BLaER1 (cell line): ENCODE measurements around the gene PLEKHS1.

Experiments
- H3K27ac ChIP-seq: shearing (Covaris generic); formaldehyde crosslinking; 2 replicates; pipeline ENCODE4 v1.8.1; 2022
- H3K27me3 ChIP-seq: shearing (Covaris generic); formaldehyde crosslinking; 2 replicates; pipeline ENCODE4 v1.8.1; 2022
- H3K36me3 ChIP-seq: shearing (Covaris generic); formaldehyde crosslinking; 2 replicates; pipeline ENCODE4 v1.8.1; 2022
- H3K4me1 ChIP-seq: shearing (Covaris generic); formaldehyde crosslinking; 2 replicates; pipeline ENCODE4 v1.8.1; 2022
- H3K4me2 ChIP-seq: shearing (Covaris generic); formaldehyde crosslinking; 2 replicates; pipeline ENCODE4 v1.8.1; 2022
- H3K4me3 ChIP-seq: shearing (Covaris generic); formaldehyde crosslinking; 2 replicates; pipeline ENCODE4 v1.8.1; 2022
- H3K9ac ChIP-seq: shearing (Covaris generic); formaldehyde crosslinking; 2 replicates; pipeline ENCODE4 v1.8.1; 2022
- H3K9me3 ChIP-seq: shearing (Covaris generic); formaldehyde crosslinking; 2 replicates; pipeline ENCODE4 v1.8.1; 2022
- H4K20me1 ChIP-seq: shearing (Covaris generic); formaldehyde crosslinking; 2 replicates; pipeline ENCODE4 v1.8.1; 2022
- Cebpa-rat ChIP-seq: shearing (Covaris generic); IDR thresholded peaks from 2 replicates; pipeline ENCODE4 v1.8.1; 2022

Gene PLEKHS1

GRCh38 chr10:113713640-113713982, 37.9 kb upstream of the PLEKHS1 start:
- Histone ChIP-seq H3K27ac (no peak overlapping the region), H4K20me1 (peaks cover 69% of the 10 kb centered on the region), H3K9me3 (peaks cover 15% of the 10 kb centered on the region), H3K27me3 (no peaks in the 10 kb centered on the region), H3K36me3 (peaks cover 59% of the 10 kb centered on the region), H3K4me1 (peaks cover 15% of the 10 kb centered on the region), H3K4me2 (no peak overlapping the region), H3K4me3 (no peak overlapping the region), H3K9ac (no peak overlapping the region)
- no peak for TF ChIP-seq Cebpa-rat

- no peaks in the 10 kb centered on the region for H3K27me3 ChIP-seq
- H3K4me2 ChIP-seq: no peak overlapping the region
- no peak for TF ChIP-seq Cebpa-rat
- peaks cover 8% of the 10 kb centered on the region; the same call in 1 of the 2 replicates for H3K4me1 ChIP-seq
- H3K36me3 ChIP-seq: peaks cover 69% of the 10 kb centered on the region
- no peak overlapping the region for H3K27ac ChIP-seq
- H3K9me3 ChIP-seq: peaks cover 15% of the 10 kb centered on the region; the same call in 1 of the 2 replicates
- peaks cover 47% of the 10 kb centered on the region for H4K20me1 ChIP-seq
- no peak overlapping the region for H3K9ac ChIP-seq
- no peak overlapping the region for H3K4me3 ChIP-seq
These were observed 35.2 kb upstream of the PLEKHS1 start for GRCh38 chr10:113716109-113716910.

- no peaks in the 10 kb centered on the region for H3K27me3 ChIP-seq
- H3K4me1 ChIP-seq: peaks cover 8% of the 10 kb centered on the region; the same call in 1 of the 2 replicates
- no peak overlapping the region for H3K27ac ChIP-seq
- H4K20me1 ChIP-seq: 0 out of 2 replicates have a peak, but pooled peaks cover 27% of the 10 kb centered on the region
- H3K36me3 ChIP-seq: peaks cover 82% of the 10 kb centered on the region
- no peak for TF ChIP-seq Cebpa-rat
- H3K9me3 ChIP-seq: peaks cover 15% of the 10 kb centered on the region; the same call in 1 of the 2 replicates
- H3K4me2 ChIP-seq: no peak overlapping the region
- no peak overlapping the region for H3K9ac ChIP-seq
- H3K4me3 ChIP-seq: no peak overlapping the region
These were observed 32.3 kb upstream of the PLEKHS1 start for GRCh38 chr10:113718969-113719822.

GRCh38 chr10:113720386-113720785, 31.1 kb upstream of the PLEKHS1 start:
- H3K9me3 ChIP-seq: peaks cover 15% of the 10 kb centered on the region; the same call in 1 of the 2 replicates
- H4K20me1 ChIP-seq: 0 out of 2 replicates have a peak, but pooled peaks cover 19% of the 10 kb centered on the region
- H3K4me1 ChIP-seq: peaks cover 8% of the 10 kb centered on the region; the same call in 1 of the 2 replicates
- no peak overlapping the region for H3K4me2 ChIP-seq
- no peak overlapping the region for H3K4me3 ChIP-seq
- TF ChIP-seq Cebpa-rat: no peak
- H3K27me3 ChIP-seq: no peaks in the 10 kb centered on the region
- no peak overlapping the region for H3K27ac ChIP-seq
- peaks cover 82% of the 10 kb centered on the region for H3K36me3 ChIP-seq
- H3K9ac ChIP-seq: no peak overlapping the region

- no peak overlapping the region for H3K4me3 ChIP-seq
- peaks cover 12% of the 10 kb centered on the region for H3K4me1 ChIP-seq
- 0 out of 2 replicates have a peak, but pooled peaks cover 5% of the 10 kb centered on the region for H3K9me3 ChIP-seq
- no peak for TF ChIP-seq Cebpa-rat
- H3K36me3 ChIP-seq: peaks cover 38% of the 10 kb centered on the region
- peak overlapping the region; percentile 38 for H3K4me2 ChIP-seq
- no peaks in the 10 kb centered on the region for H3K27me3 ChIP-seq
- H3K27ac ChIP-seq: no peak overlapping the region
- H4K20me1 ChIP-seq: no peaks in the 10 kb centered on the region
- no peak overlapping the region for H3K9ac ChIP-seq
These were observed 19.2 kb upstream of the PLEKHS1 start for GRCh38 chr10:113732160-113732881.

- Histone ChIP-seq H3K27me3 (no peaks in the 10 kb centered on the region), H3K36me3 (peaks cover 33% of the 10 kb centered on the region), H3K4me2 (peak overlapping the region; percentile 38), H3K4me3 (no peak overlapping the region), H3K9me3 (0 out of 2 replicates have a peak, but pooled peaks cover 5% of the 10 kb centered on the region), H3K27ac (no peak overlapping the region), H3K9ac (no peak overlapping the region), H3K4me1 (peaks cover 12% of the 10 kb centered on the region), H4K20me1 (no peaks in the 10 kb centered on the region)
- no peak for TF ChIP-seq Cebpa-rat
These were observed 18.5 kb upstream of the PLEKHS1 start for GRCh38 chr10:113732966-113733365.

GRCh38 chr10:113733635-113734034, 17.8 kb upstream of the PLEKHS1 start:
- TF ChIP-seq Cebpa-rat: no peak
- no peak overlapping the region for H3K4me2 ChIP-seq

GRCh38 chr10:113735913-113736312, 15.6 kb upstream of the PLEKHS1 start:
- Histone ChIP-seq H3K4me3 (no peak overlapping the region), H4K20me1 (no peaks in the 10 kb centered on the region), H3K27ac (no peak overlapping the region), H3K9ac (no peak overlapping the region), H3K27me3 (no peaks in the 10 kb centered on the region), H3K4me2 (no peak overlapping the region), H3K36me3 (peaks cover 6% of the 10 kb centered on the region), H3K4me1 (peaks cover 12% of the 10 kb centered on the region), H3K9me3 (no peaks in the 10 kb centered on the region)
- 0 out of 2 replicates have a peak, but pooled peaks have one; percentile 33 for TF ChIP-seq Cebpa-rat

More at GRCh38 chr10:113733635-113734034, 17.8 kb upstream of the PLEKHS1 start:
- Histone ChIP-seq H3K4me3 (no peak overlapping the region), H3K9ac (no peak overlapping the region), H3K27ac (no peak overlapping the region), H3K36me3 (peaks cover 27% of the 10 kb centered on the region), H3K4me1 (peaks cover 12% of the 10 kb centered on the region), H3K9me3 (0 out of 2 replicates have a peak, but pooled peaks cover 5% of the 10 kb centered on the region), H4K20me1 (no peaks in the 10 kb centered on the region), H3K27me3 (no peaks in the 10 kb centered on the region)

- Histone ChIP-seq H3K4me3 (no peak overlapping the region), H3K9me3 (no peaks in the 10 kb centered on the region), H3K4me1 (peaks cover 12% of the 10 kb centered on the region), H4K20me1 (no peaks in the 10 kb centered on the region), H3K27me3 (no peaks in the 10 kb centered on the region), H3K36me3 (0 out of 2 replicates have a peak, but pooled peaks cover 4% of the 10 kb centered on the region), H3K27ac (no peak overlapping the region), H3K4me2 (no peak overlapping the region), H3K9ac (no peak overlapping the region)
- TF ChIP-seq Cebpa-rat: no peak
These were observed 14.9 kb upstream of the PLEKHS1 start for GRCh38 chr10:113736576-113736975.
